Mesenteric fat pad (tissue), 1 donor: ENCODE measurements around the gene STARD4. TPM values are rescaled to one million over a fixed set of nuclear protein-coding genes. Genes with fewer than 3 reads are reported as not detected.

Experiments
- DNase-seq: peaks from one replicate; pipeline ENCODE4 v3.0.0-alpha.2; 2020; ENCODE audit warnings: low spot score
- long read RNA-seq: library from polyadenylated mRNA; unstranded; transcript quantifications from one replicate; pipeline ENCODE4 v2.0.0, GENCODE V29; 2020
- total RNA-seq: library from RNA; stranded (reverse); fragmentation: NEBNext Ultra II Directional; extraction: Animal tissue kit (Norgen Biotek cat#: 25700); gene quantifications from one replicate; pipeline ENCODE4 v1.2.1, GENCODE V29; 2021
- donor health status: DM: yes; HTN: yes; CAD: no.

Gene STARD4
- 10.7 TPM for total RNA-seq
- long read RNA-seq, full-length matches to known transcripts, result 2 of 7 reads
- long read RNA-seq, partial matches to known transcripts, result 3 of 7 reads
- long read RNA-seq, other reads (novel, unspliced or antisense), result 2 of 7 reads

- DNase-seq, result peak; percentile 98
These were observed at the start of gene STARD4 for GRCh38 chr5:111512375-111513130. Gene STARD4, minus strand, starts transcription at chr5:111512535. Its CDS starts 5,102 bp downstream, at chr5:111507433.

- DNase-seq, result no peak
These were observed 47.3 kb upstream of the STARD4 start for GRCh38 chr5:111559680-111560079.

GRCh38 chr5:111557686-111558085 is 45.4 kb upstream of the STARD4 start:
- no peak for DNase-seq

- DNase-seq, result no peak
These were observed 44.8 kb upstream of the STARD4 start for GRCh38 chr5:111557111-111557510.

GRCh38 chr5:111556501-111556900 is 44.2 kb upstream of the STARD4 start:
- no peak for DNase-seq

- no peak for DNase-seq
These were observed 43.4 kb upstream of the STARD4 start for GRCh38 chr5:111555760-111556159.

GRCh38 chr5:111553868-111554267 is 41.5 kb upstream of the STARD4 start:
- no peak for DNase-seq

GRCh38 chr5:111552896-111553295 is 40.6 kb upstream of the STARD4 start:
- DNase-seq, result no peak

GRCh38 chr5:111552492-111552891 is 40.2 kb upstream of the STARD4 start:
- DNase-seq, result no peak

GRCh38 chr5:111551569-111552275 is 39.4 kb upstream of the STARD4 start:
- no peak for DNase-seq

- DNase-seq, result no peak
These were observed 38.8 kb upstream of the STARD4 start for GRCh38 chr5:111551161-111551560.

- no peak for DNase-seq
These were observed 38.1 kb upstream of the STARD4 start for GRCh38 chr5:111550282-111551020.

- DNase-seq, result no peak
These were observed 36.8 kb upstream of the STARD4 start for GRCh38 chr5:111548992-111549649.

GRCh38 chr5:111548348-111548950 is 36.1 kb upstream of the STARD4 start:
- DNase-seq, result no peak

- no peak for DNase-seq
These were observed 32.7 kb upstream of the STARD4 start for GRCh38 chr5:111545031-111545430.

- DNase-seq, result no peak
These were observed 25.0 kb upstream of the STARD4 start for GRCh38 chr5:111537141-111538024.

- DNase-seq, result no peak
These were observed 23.7 kb upstream of the STARD4 start for GRCh38 chr5:111535879-111536549.

- no peak for DNase-seq
These were observed 20.7 kb upstream of the STARD4 start for GRCh38 chr5:111532886-111533582.
